Upper lobe of left lung (tissue), 6 donors: ENCODE data around the gene CDK11B. TPM values are rescaled to one million over a fixed set of nuclear protein-coding genes. Genes with fewer than 3 reads are reported as not detected.
A peak's percentile ranks its signal among the peaks of the same experiment; 100 is the strongest.

Source experiments
- ATAC-seq, 2 donors: fragments of 200-7000 bp; cut with Tn5 transposase; one replicate each; pipeline ENCODE4 v1.9.1; 2022; ENCODE audit warnings: mild to moderate bottlenecking in 2 of 2, moderate library complexity in 2 of 2; ENCODE audit not compliant: low FRiP score in 2 of 2
- DNase-seq, 2 donors: peaks; one replicate each; pipeline ENCODE4 v3.0.0-alpha.2; 2019 to 2020
- H3K27ac ChIP-seq, 4 donors: fragments of 200-600 bp; sonication (generic); one replicate each; pipeline ENCODE4 v1.5.1; 2016 to 2019
- H3K27me3 ChIP-seq, 4 donors: fragments of 200-600 bp; sonication (generic); one replicate each; pipeline ENCODE4 v1.5.1; 2017 to 2019
- H3K36me3 ChIP-seq, 4 donors: fragments of 200-600 bp; sonication (generic); one replicate each; pipeline ENCODE4 v1.5.1; 2016 to 2019
- H3K4me1 ChIP-seq, 4 donors: fragments of 200-600 bp; sonication (generic); one replicate each; pipeline ENCODE4 v1.5.1; 2018 to 2019
- H3K4me3 ChIP-seq, 4 donors: fragments of 200-600 bp; sonication (generic); one replicate each; pipeline ENCODE4 v1.5.1; 2017 to 2019; ENCODE audit warnings: mild to moderate bottlenecking in 2 of 4, moderate library complexity in 1 of 4
- H3K9me3 ChIP-seq, 4 donors: fragments of 200-600 bp; sonication (generic); one replicate each; pipeline ENCODE4 v1.5.1; 2018 to 2019
- EP300 ChIP-seq, 4 donors: sonication (generic); formaldehyde crosslinking; IDR thresholded peaks; one replicate each; pipeline ENCODE4 v1.5.1; 2017; ENCODE audit warnings: antibody characterized with exemption in 4 of 4, control low read depth in 2 of 4
- POLR2A ChIP-seq, 4 donors: fragments of 450-650 bp; IDR thresholded peaks; one replicate each; pipeline ENCODE4 v1.5.1; 2016 to 2017; ENCODE audit warnings: antibody characterized with exemption in 4 of 4, mild to moderate bottlenecking in 2 of 4
- POLR2AphosphoS5 ChIP-seq, 2 donors: sonication (generic); formaldehyde crosslinking; IDR thresholded peaks; one replicate each; pipeline ENCODE4 v1.5.1; 2017; ENCODE audit warnings: antibody characterized with exemption in 2 of 2
- WGBS, 2 donors: methylation state at CpG; one replicate each; pipeline ENCODE4 v1.1.5; 2017 to 2018; 5-methylcytosine and 5-hydroxymethylcytosine counted together
- total RNA-seq, 6 donors: library from RNA; depleted of rRNA in 4 of 6; stranded (reverse); fragments of >200 nt in 4 of 6; gene quantifications; one replicate each; pipeline versions ENCODE4 v1.1.0 to v1.2.1, GENCODE V29; 2016 to 2021
- TF ChIP-seq, protein P1 (sequence below), 6 experiments: fragments of 450-650 bp in 4 of 6; fragments of 200-600 bp in 2 of 6; sonication (generic) in 2 of 6; IDR thresholded peaks; one replicate each; pipeline ENCODE4 v1.5.1; 2016 to 2019; ENCODE audit warnings: antibody characterized with exemption in 6 of 6
- donor health status: DM: no; HTN: no; CAD: no; lungs with moderate emphysema.
- donor health status: DM: no; HTN: yes; CAD: no; lungs with severe emphysema.

The CDK11B gene
- total RNA-seq, 6 donors from 2014 or later = 20.8 to 55.5 (median 24.9) TPM

DNA sequence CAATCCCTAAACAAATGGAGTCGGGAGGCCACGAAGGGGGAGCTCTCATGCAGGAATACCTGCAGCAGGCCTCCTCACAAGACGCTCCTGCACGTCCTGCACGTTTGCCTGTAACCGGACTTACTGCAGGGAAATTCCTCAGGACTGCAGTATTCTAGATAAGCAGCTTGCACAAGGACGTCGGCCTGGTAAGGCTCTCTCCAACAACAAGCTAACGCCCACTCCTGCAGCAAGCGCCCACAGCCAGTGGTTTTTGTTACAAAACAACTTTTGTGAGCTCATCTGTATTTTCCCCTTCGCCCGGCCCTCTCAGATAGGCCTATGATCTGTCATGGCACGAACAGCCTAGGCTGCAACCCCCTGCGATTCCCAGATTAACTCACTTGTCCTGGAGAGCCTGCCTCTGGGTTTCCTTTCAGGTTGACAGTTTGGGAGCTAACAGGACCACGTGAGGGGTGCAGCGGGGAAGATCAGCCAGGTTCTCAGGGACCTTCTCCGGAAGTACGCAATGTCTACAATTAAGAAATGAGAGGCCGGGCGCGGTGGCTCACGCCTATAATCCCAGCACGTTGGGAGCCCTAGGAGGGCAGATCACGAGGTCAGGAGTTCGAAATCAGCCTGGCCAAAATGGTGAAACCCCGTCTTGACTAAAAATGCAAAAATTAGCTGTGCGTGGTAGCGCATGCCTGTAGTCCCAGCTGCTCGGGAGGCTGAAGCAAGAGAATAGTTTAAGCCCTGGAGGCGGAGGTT is 44.4 kb downstream of the CDK11B start:
- H3K27me3 ChIP-seq = no peaks in the 10 kb centered on the region
- DNase-seq = peak; percentile 32 to 69
- WGBS, 2 donors = 14 to 19% methylated on average over 25 to 30 of the region's 30 CpGs
- H3K27ac ChIP-seq = peak overlapping the region; percentile 99 to 100 (median 100)
- TF ChIP-seq POLR2AphosphoS5 (IDR thresholded peaks at IDR 0.05) (no peak), EP300 (IDR thresholded peaks at IDR 0.05) (no peak), POLR2A (IDR thresholded peaks at IDR 0.05) (peak in 1 of 4 donors; percentile 25)
- H3K4me1 ChIP-seq = peaks cover 30 to 54% (median 51%) of the 10 kb centered on the region in 4 donors
- H3K9me3 ChIP-seq = no peaks in the 10 kb centered on the region
- peak; percentile 17 to 35 for ATAC-seq
- H3K4me3 ChIP-seq = peak overlapping the region; percentile 92 to 100 (median 96)
- H3K36me3 ChIP-seq = peaks cover 0 to 14% (median 6%) of the 10 kb centered on the region in 4 donors

DNA sequence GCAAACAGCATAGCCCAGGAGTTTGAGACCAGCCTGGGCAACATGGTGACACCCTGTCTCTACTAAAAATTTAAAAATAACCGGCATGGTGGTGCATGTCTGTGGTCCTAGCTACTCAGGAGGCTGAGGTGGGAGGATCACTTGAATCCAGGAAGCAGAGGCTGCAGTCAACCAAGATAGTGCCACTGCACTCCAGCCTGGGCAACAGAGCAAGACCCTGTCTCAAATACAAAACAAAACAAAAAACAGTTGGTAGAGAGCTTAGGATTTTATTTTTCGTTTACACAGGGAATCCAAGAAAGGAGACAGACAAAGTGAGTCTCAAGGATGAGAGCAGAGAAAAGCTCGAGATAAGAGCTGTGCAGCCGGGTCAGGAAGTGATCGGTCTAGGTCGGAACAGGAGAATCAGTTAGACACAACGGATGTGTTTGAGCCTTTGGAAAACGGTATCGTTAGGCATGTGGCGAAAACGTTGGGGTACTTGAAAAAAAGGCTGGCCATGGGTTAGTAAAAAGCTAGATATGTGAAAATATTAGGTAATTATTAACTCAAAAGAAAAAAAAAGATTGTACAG is 45.2 kb downstream of the CDK11B start:
- no peaks in the 10 kb centered on the region for H3K9me3 ChIP-seq
- no peak for TF ChIP-seq POLR2A (IDR thresholded peaks at IDR 0.05)
- TF ChIP-seq, protein P1, sequence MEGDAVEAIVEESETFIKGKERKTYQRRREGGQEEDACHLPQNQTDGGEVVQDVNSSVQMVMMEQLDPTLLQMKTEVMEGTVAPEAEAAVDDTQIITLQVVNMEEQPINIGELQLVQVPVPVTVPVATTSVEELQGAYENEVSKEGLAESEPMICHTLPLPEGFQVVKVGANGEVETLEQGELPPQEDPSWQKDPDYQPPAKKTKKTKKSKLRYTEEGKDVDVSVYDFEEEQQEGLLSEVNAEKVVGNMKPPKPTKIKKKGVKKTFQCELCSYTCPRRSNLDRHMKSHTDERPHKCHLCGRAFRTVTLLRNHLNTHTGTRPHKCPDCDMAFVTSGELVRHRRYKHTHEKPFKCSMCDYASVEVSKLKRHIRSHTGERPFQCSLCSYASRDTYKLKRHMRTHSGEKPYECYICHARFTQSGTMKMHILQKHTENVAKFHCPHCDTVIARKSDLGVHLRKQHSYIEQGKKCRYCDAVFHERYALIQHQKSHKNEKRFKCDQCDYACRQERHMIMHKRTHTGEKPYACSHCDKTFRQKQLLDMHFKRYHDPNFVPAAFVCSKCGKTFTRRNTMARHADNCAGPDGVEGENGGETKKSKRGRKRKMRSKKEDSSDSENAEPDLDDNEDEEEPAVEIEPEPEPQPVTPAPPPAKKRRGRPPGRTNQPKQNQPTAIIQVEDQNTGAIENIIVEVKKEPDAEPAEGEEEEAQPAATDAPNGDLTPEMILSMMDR (IDR thresholded peaks at IDR 0.05) = no peak
- TF ChIP-seq POLR2AphosphoS5 (IDR thresholded peaks at IDR 0.05) = no peak
- TF ChIP-seq EP300 (IDR thresholded peaks at IDR 0.05) = no peak
- no peak for DNase-seq
- peak overlapping the region; percentile 78 to 100 (median 100) for H3K27ac ChIP-seq
- H3K4me1 ChIP-seq = peaks cover 30 to 56% (median 51%) of the 10 kb centered on the region in 4 donors
- peaks cover 0 to 13% (median 6%) of the 10 kb centered on the region in 4 donors for H3K36me3 ChIP-seq
- H3K27me3 ChIP-seq = no peaks in the 10 kb centered on the region
- ATAC-seq = no peak
- WGBS, 2 donors = 57 to 64% methylated on average over 11 of the region's 11 CpGs
- peak overlapping the region; percentile 7 to 100 (median 96) for H3K4me3 ChIP-seq

DNA sequence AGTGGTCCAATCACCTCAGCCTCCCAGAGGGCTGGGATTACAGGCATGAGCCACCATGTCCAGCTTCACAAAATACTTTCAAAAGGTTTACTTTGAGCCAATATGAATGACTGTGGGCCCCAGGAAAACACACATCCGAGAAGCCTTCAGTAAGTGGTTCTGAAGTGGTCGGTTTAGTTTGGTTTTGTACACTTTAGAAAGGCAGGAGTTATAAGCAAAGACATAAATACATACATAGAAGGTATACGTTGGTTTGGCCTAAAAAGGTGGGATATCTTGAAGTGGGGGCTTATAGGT is 46.8 kb downstream of the CDK11B start:
- Histone ChIP-seq H3K27me3 (no peaks in the 10 kb centered on the region), H3K27ac (peak overlapping the region; percentile 78 to 100 (median 88)), H3K36me3 (no peaks in the 10 kb centered on the region), H3K4me1 (peaks cover 27 to 53% (median 46%) of the 10 kb centered on the region in 4 donors), H3K4me3 (no peak overlapping the region), H3K9me3 (no peaks in the 10 kb centered on the region)
- 69 to 76% methylated on average over 3 of the region's 3 CpGs for WGBS, 2 donors
- ATAC-seq (peak in 1 of 2 donors; percentile 23), DNase-seq (peak in 1 of 2 donors; percentile 62)
- TF ChIP-seq POLR2AphosphoS5 (IDR thresholded peaks at IDR 0.05) (no peak), EP300 (IDR thresholded peaks at IDR 0.05) (peak in 1 of 4 donors; percentile 6)
- TF ChIP-seq, protein P1 (IDR thresholded peaks at IDR 0.05) = no peak

DNA sequence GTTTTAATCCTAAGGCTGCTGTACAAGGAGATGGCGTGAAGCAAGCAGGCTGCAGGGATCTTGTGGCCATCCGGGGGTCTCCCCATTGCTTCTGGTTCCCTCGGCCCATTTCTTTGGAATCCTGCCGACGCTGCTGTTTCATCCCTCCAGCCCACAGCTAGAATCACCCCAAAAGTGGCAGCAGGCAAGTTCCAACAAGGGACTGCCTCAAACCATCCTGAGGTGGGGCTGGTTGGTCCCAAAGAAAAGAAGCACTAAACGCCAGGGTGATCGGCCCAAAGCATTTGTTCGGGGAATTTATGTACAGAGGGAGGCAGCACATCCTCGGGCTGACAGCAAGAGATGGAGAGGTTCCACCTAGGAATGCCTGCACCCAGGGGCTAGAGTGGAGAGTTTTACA is 48.0 kb downstream of the CDK11B start:
- H3K27ac ChIP-seq = peak overlapping the region; percentile 76 to 99 (median 78)
- no peaks in the 10 kb centered on the region for H3K9me3 ChIP-seq
- no peak for DNase-seq
- H3K4me1 ChIP-seq = peaks cover 21 to 45% (median 36%) of the 10 kb centered on the region in 4 donors
- TF ChIP-seq, protein P1 (IDR thresholded peaks at IDR 0.05) = no peak
- TF ChIP-seq EP300 (IDR thresholded peaks at IDR 0.05) = no peak
- TF ChIP-seq POLR2AphosphoS5 (IDR thresholded peaks at IDR 0.05) = no peak
- TF ChIP-seq POLR2A (IDR thresholded peaks at IDR 0.05) = no peak
- WGBS, 2 donors = 62 to 65% methylated on average over 9 of the region's 9 CpGs
- ATAC-seq = no peak
- no peaks in the 10 kb centered on the region for H3K36me3 ChIP-seq
- H3K4me3 ChIP-seq = no peak overlapping the region
- H3K27me3 ChIP-seq = no peaks in the 10 kb centered on the region

DNA sequence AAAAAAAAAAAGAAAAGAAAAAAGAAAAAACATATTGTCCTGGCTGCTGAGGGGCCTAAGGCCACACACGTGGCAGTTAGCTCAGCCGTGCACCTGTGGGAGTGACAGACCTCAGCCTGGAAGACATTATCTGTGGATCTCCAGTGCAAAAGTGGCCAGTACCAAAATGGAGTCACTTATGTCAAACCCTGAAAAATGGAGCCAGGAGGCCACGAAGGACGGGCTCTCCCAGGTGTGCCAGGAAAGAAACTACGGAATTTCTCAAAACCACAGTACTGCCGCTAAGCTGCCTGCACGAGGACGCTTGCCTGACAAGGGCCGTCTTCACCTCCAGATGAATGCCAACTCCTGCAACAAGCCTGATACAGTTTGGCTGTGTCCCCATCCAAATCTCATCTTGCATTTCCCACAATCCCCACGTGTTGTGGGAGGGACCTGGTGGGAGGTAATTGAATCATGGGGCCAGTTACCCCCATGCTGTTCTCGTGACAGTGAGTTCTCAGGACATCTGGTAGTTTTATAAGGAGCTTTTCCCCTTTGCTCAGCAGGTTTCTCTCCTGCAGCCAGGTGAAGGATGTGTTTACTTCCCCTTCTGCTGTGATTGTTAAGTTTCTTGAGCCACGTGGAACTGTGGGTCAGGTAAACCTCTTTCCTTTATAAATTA is 48.9 kb downstream of the CDK11B start:
- TF ChIP-seq, protein P1 (IDR thresholded peaks at IDR 0.05) = no peak
- TF ChIP-seq EP300 (IDR thresholded peaks at IDR 0.05) = no peak
- no peak for TF ChIP-seq POLR2A (IDR thresholded peaks at IDR 0.05)
- TF ChIP-seq POLR2AphosphoS5 (IDR thresholded peaks at IDR 0.05) = no peak
- no peaks in the 10 kb centered on the region for H3K27me3 ChIP-seq
- ATAC-seq = no peak
- no peak overlapping the region for H3K4me3 ChIP-seq
- H3K27ac ChIP-seq = peak overlapping the region in 3 of 4 donors; percentile 76 to 78 (median 78)
- H3K9me3 ChIP-seq = no peaks in the 10 kb centered on the region
- DNase-seq = peak in 1 of 2 donors; percentile 44
- no peaks in the 10 kb centered on the region for H3K36me3 ChIP-seq
- WGBS, 2 donors = 60 to 63% methylated on average over 11 to 12 of the region's 12 CpGs
- H3K4me1 ChIP-seq = peaks cover 21 to 45% (median 36%) of the 10 kb centered on the region in 4 donors
